Astrocyte of the cerebellum (primary cell): ENCODE data around the gene LSP1.

ENCODE experiments used
- DNase-seq: peaks from one replicate; pipeline ENCODE4 v3.0.0-alpha.2; 2011; ENCODE audit warnings: low read depth
- H3K4me3 ChIP-seq: 2 replicates; pipeline ENCODE4 v1.5.1; 2011; ENCODE audit warnings: mild to moderate bottlenecking, low read depth, low read length, moderate library complexity
- CTCF ChIP-seq: IDR thresholded peaks from 2 replicates; pipeline ENCODE4 v1.5.1; 2012; ENCODE audit warnings: low read length, low read depth, moderate library complexity, mild to moderate bottlenecking; ENCODE audit errors: missing control alignments
- in situ Hi-C: cut with HindIII; loops from 2 replicates; pipeline ENCODE4 v1.10.0; 2017; ENCODE audit warnings: low sequenced_read_pairs

The LSP1 gene

GRCh38 chr11:1847926-1848639 is 4.8 kb upstream of the LSP1 start:
- no peak for DNase-seq
- no peak overlapping the region for H3K4me3 ChIP-seq
- no peak for TF ChIP-seq CTCF
- in situ Hi-C loops = loop anchor here (5.0 to 10.0 kb wide), 2 partner anchors 54 to 213 kb away; no protein-coding TSS in a partner anchor

- in situ Hi-C loops = loop anchor here (5.0 to 10.0 kb wide), 2 partner anchors 53 to 214 kb away; no protein-coding TSS in a partner anchor
- DNase-seq = no peak
- no peak overlapping the region for H3K4me3 ChIP-seq
- TF ChIP-seq CTCF = no peak
Observed at GRCh38 chr11:1848640-1849430, 4.0 kb upstream of the LSP1 start.

- TF ChIP-seq CTCF = no peak
- DNase-seq = no peak
- in situ Hi-C loops = no loop called here
- H3K4me3 ChIP-seq = no peak overlapping the region
Observed at GRCh38 chr11:1851468-1852180, 1.3 kb upstream of the LSP1 start.

- in situ Hi-C loops = no loop called here
- no peak overlapping the region for H3K4me3 ChIP-seq
- TF ChIP-seq CTCF = no peak
- DNase-seq = no peak
Observed at GRCh38 chr11:1852271-1852876, 510 bp upstream of the LSP1 start.

GRCh38 chr11:1853376-1854131 is 670 bp downstream of the LSP1 start:
- H3K4me3 ChIP-seq = no peak overlapping the region
- no peak for TF ChIP-seq CTCF
- in situ Hi-C loops = no loop called here
- no peak for DNase-seq
